Brain microvascular endothelial cell (primary cell): Measurements from ENCODE around the gene LAMB4.

Experiments
- DNase-seq: peaks from one replicate; pipeline ENCODE4 v3.0.0-alpha.2; 2020
- H3K27ac ChIP-seq: fragments of 250-450 bp; sonication (Bioruptor Pico); 2 replicates; pipeline ENCODE4 v1.5.1; 2020; ENCODE audit warnings: mild to moderate bottlenecking, moderate library complexity
- H3K27me3 ChIP-seq: fragments of 250-450 bp; sonication (Bioruptor Pico); replicated peaks from 2 replicates; pipeline ENCODE4 v1.5.1; 2020; ENCODE audit warnings: mild to moderate bottlenecking
- H3K36me3 ChIP-seq: fragments of 250-450 bp; sonication (Bioruptor Pico); replicated peaks from 2 replicates; pipeline ENCODE4 v1.5.1; 2020; ENCODE audit warnings: mild to moderate bottlenecking
- H3K4me3 ChIP-seq: 2 replicates; pipeline ENCODE4 v1.5.1; 2011; ENCODE audit warnings: low read depth, mild to moderate bottlenecking, control low read depth, low read length, moderate library complexity
- CTCF ChIP-seq: IDR thresholded peaks from 2 replicates; pipeline ENCODE4 v1.5.1; 2011; ENCODE audit warnings: low read depth, mild to moderate bottlenecking, moderate library complexity, low read length, control low read depth, inconsistent platforms; ENCODE audit errors: missing control alignments
- in situ Hi-C: cut with HindIII; loops from 2 replicates; pipeline ENCODE4 v1.10.0; 2017; ENCODE audit warnings: low sequenced_read_pairs, low pct_ligation_motif_present

The LAMB4 gene

DNA sequence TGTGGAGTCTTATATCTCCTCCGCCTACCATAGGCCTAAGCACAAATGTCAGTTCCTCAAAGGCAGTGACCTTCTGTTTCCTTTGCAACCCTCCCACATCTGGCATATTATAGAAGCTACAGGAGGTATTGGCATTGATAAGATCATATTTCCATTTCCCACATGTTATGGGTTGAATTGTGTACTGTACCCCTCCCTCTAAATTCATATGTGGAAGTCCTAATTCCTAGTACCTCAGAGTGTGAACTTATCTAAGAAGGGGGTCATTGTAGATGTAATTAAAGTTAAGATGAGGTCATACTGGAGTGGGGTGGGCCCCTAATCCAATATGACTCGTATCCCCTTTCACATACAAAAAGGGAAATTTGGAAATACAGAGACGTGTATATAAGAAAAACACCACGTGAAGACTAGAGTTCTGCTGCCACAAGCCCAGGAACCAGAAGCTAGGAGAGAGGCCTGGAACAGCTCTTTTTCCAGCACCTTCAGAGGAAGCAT lies 6.1 kb upstream of the LAMB4 start:
- Histone ChIP-seq H3K27me3 (no peaks in the 10 kb centered on the region), H3K27ac (no peak overlapping the region), H3K36me3 (no peaks in the 10 kb centered on the region), H3K4me3 (no peak overlapping the region)
- TF ChIP-seq CTCF = no peak
- no peak for DNase-seq
- in situ Hi-C loops = loop anchor here (25.0 kb wide), 1 partner anchor 124 kb away; the partner anchor contains the start of gene LAMB1

- Histone ChIP-seq H3K27ac (no peak overlapping the region), H3K4me3 (no peak overlapping the region), H3K36me3 (no peaks in the 10 kb centered on the region), H3K27me3 (no peaks in the 10 kb centered on the region)
- in situ Hi-C loops = loop anchor here (25.0 kb wide), 1 partner anchor 123 kb away; the partner anchor contains the start of gene LAMB1
- TF ChIP-seq CTCF = no peak
- no peak for DNase-seq
These were observed 5.5 kb upstream of the LAMB4 start for GRCh38 chr7:108135446-108136190.

DNA sequence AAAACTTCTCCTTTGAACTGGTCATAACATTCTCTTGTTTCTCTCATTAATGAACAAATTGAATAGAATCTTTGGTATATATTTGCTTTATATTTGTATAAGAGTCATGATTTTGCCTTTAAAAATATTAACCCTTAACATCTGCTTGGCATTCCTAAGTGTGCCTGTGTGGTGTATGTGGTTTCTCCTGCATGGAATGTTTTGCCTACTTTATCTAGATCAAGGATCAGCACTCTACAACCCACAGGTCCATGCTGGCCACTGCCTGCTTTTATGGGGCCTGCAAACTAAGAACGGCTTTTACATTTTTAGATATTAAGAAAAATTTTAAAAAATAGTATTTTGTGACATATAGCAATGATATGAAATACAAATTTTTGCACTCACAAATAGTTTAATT lies 4.3 kb upstream of the LAMB4 start:
- TF ChIP-seq CTCF = no peak
- H3K36me3 ChIP-seq = no peaks in the 10 kb centered on the region
- in situ Hi-C loops = loop anchor here (25.0 kb wide), 1 partner anchor 122 kb away; the partner anchor contains the start of gene LAMB1
- H3K27me3 ChIP-seq = no peaks in the 10 kb centered on the region
- H3K27ac ChIP-seq = no peak overlapping the region
- no peak overlapping the region for H3K4me3 ChIP-seq
- DNase-seq = no peak

GRCh38 chr7:108132551-108133265 lies 2.5 kb upstream of the LAMB4 start:
- DNase-seq = no peak
- Histone ChIP-seq H3K36me3 (no peaks in the 10 kb centered on the region), H3K27me3 (no peaks in the 10 kb centered on the region), H3K4me3 (no peak overlapping the region), H3K27ac (no peak overlapping the region)
- in situ Hi-C loops = loop anchor here (25.0 kb wide), 1 partner anchor 120 kb away; the partner anchor contains the start of gene LAMB1
- no peak for TF ChIP-seq CTCF

DNA sequence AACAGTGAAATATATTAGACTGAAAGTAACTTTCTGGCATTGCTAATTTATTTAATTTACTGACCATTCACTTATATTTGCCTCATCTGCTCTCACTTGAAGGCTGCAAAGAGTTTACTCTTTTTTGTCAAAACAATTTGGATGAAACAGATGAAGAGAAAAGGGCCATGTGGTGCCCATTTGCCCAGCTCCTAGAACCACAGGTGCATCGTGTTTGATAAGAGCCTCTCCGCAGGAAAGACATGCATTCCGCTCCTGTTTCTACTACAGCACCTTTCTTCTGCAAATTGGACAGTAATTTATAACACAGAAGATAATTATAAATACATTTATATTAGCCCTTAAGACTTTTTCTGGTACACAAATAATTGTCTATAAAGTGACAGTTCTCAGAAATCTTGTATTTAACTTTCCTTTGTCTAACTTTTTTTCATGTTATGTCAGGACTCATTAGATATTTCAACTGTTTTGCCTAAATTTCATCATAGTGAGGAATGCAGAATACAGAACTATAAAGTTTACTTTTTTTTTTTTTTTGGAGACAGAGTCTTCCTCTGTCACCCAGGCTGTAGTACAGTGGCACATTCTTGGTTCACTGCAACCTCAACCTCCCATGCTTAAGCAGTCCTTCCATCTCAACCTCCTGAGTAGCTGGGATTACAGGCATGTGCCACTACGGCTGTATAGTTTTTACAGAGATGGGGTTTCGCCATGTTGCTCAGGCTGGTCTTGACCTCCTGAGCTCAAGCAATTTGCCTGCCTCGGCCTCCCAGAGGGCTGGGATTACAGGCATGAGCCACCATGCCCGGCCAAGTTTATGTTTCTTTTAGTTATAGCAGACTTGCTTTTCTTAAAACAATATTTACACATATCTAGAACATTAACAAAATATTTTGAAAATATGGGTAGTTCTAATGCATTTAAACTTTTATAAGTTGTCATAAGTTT lies 869 bp downstream of the LAMB4 start:
- Histone ChIP-seq H3K27me3 (no peaks in the 10 kb centered on the region), H3K27ac (no peak overlapping the region), H3K4me3 (no peak overlapping the region), H3K36me3 (no peaks in the 10 kb centered on the region)
- in situ Hi-C loops = loop anchor here (25.0 kb wide), 1 partner anchor 117 kb away; the partner anchor contains the start of gene LAMB1
- TF ChIP-seq CTCF = no peak
- no peak for DNase-seq
